ENCODE measurements around the gene ARHGEF37. TPM values are rescaled to one million over a fixed set of nuclear protein-coding genes. Genes with fewer than 3 reads are reported as not detected.
"Not testable (repeated sequence)": the region's sequence is repeated elsewhere in the genome, so short reads cannot be mapped to it uniquely, and the experiment has no call there.

ARHGEF37 gene
- total RNA-seq, 2 experiments from 2014 or later: 0.15 to 0.23 TPM

DNA sequence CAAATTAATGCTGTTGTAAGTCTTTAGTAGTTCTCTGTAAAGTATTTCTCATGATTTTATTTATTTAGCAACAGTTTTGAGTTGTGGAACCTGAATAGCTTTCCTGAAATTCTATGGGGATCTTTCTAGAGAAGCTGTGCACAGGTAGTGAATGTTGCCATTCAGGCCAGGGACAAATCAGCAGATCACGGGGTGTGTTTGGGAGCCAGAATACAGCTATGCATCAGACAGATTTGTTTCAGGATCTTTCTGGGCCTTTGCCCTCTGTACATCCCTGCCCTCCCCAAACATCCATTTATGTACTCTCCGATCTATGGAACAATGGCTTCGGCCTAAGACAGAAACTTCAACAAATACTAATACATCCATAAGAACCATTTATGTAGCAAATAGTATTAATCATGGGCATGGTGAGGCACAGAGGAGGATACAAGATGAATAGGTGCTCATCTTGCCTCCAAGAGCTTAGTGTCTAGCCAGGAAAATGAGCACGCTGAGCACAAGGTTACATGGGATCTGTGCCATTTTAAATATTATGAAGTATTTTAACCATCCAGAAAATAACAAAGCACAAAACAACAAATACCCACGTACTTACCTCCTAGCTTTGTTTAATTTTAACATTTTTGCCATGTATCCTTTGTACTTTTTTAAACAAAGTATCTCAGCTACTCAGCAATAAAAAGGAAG is 13.1 kb downstream of the ARHGEF37 start:
- POLR2A ChIA-PET: no interaction called here
- CTCF ChIA-PET: no interaction called here

GRCh38 chr5:149595105-149595504 is 13.8 kb downstream of the ARHGEF37 start:
- POLR2A ChIA-PET: interaction anchor here (0.6 kb wide), 1 partner anchor 569 kb away, joined by 3 read pairs; no protein-coding TSS in a partner anchor

GRCh38 chr5:149596712-149597111 is 15.4 kb downstream of the ARHGEF37 start:
- CTCF ChIA-PET: no interaction called here
- POLR2A ChIA-PET: no interaction called here

More at GRCh38 chr5:149595105-149595504, 13.8 kb downstream of the ARHGEF37 start:
- CTCF ChIA-PET: not testable (repeated sequence)

GRCh38 chr5:149597618-149598017 is 16.3 kb downstream of the ARHGEF37 start:
- CTCF ChIA-PET: no interaction called here
- POLR2A ChIA-PET: no interaction called here

GRCh38 chr5:149598234-149598633 is 16.9 kb downstream of the ARHGEF37 start:
- POLR2A ChIA-PET, CTCF ChIA-PET: not testable (repeated sequence)

GRCh38 chr5:149598966-149599365 is 17.7 kb downstream of the ARHGEF37 start:
- ChIA-PET POLR2A (no interaction called here), CTCF (no interaction called here)

- CTCF ChIA-PET: no interaction called here
- POLR2A ChIA-PET: no interaction called here
These were observed 18.1 kb downstream of the ARHGEF37 start for GRCh38 chr5:149599375-149599774.

DNA sequence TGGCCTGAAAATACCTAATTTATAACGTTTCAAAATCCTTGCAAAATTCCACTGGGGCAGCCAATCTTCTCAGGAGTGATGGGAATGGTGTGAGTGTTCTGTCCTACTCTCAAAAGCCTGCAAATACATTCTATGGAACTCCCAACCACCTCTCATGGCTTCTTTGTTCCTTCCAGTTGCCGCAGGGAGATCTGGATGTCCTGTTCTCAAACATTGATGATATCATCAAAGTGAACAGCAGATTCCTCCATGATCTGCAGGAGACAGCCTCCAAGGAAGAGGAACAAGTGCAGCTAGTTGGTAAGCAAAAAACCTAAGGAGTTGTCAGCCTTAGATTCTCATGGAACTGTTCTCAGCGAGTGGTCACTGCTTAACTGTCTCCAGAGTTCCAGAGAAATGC is 19.6 kb downstream of the ARHGEF37 start:
- CTCF ChIA-PET: no interaction called here
- POLR2A ChIA-PET: no interaction called here

- CTCF ChIA-PET: no interaction called here
- POLR2A ChIA-PET: no interaction called here
These were observed 21.9 kb downstream of the ARHGEF37 start for GRCh38 chr5:149603210-149603609.

GRCh38 chr5:149603920-149604319 is 22.6 kb downstream of the ARHGEF37 start:
- CTCF ChIA-PET: no interaction called here
- POLR2A ChIA-PET: no interaction called here

- ChIA-PET CTCF (no interaction called here), POLR2A (no interaction called here)
These were observed 23.0 kb downstream of the ARHGEF37 start for GRCh38 chr5:149604321-149604720.

GRCh38 chr5:149605354-149605997 is 24.2 kb downstream of the ARHGEF37 start:
- POLR2A ChIA-PET: no interaction called here
- CTCF ChIA-PET: interaction anchor here (0.9 kb wide), 1 partner anchor 357 kb away, joined by 3 read pairs; no protein-coding TSS in a partner anchor

GRCh38 chr5:149605998-149606724 is 24.9 kb downstream of the ARHGEF37 start:
- CTCF ChIA-PET: interaction anchor here (0.9 kb wide), 1 partner anchor 356 kb away, joined by 3 read pairs; no protein-coding TSS in a partner anchor
- POLR2A ChIA-PET: no interaction called here

DNA sequence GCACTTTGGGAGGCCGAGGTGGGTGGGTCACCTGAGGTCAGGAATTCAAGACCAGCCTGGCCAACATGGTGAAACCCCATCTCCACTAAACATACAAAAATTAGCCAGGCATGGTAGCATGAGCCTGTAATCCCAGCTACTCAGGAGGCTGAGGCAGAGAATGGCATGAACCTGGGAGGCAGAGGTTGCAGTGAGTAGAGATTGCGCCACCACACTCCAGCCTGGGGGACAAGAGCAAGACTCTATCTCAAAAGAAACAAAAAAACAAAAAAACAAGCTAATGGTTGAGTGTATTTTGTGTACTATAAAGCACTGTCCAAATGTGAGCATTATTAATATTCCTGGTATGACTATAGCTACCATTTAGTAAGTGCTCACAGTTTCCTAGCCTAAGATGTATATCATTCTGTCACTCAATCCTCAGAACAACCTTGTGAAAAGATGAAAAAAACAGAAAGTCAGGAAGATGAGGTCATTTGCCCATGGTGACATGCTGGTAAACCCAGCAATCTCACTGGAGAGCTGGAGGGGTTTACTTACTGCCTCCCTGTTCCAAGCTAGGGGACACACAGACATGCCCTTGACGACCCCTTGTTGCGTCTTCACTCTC is 27.7 kb downstream of the ARHGEF37 start:
- ChIA-PET POLR2A (no interaction called here), CTCF (interaction anchor here (0.9 to 1.2 kb wide), 4 partner anchors 10 to 244 kb away, joined by 3 to 5 read pairs (median 4); no protein-coding TSS in a partner anchor)

- CTCF ChIA-PET: interaction anchor here (1.0 to 1.2 kb wide), 3 partner anchors 9 to 168 kb away, joined by 3 to 4 read pairs (median 3); no protein-coding TSS in a partner anchor
- POLR2A ChIA-PET: no interaction called here
These were observed 28.4 kb downstream of the ARHGEF37 start for GRCh38 chr5:149609640-149610219.

DNA sequence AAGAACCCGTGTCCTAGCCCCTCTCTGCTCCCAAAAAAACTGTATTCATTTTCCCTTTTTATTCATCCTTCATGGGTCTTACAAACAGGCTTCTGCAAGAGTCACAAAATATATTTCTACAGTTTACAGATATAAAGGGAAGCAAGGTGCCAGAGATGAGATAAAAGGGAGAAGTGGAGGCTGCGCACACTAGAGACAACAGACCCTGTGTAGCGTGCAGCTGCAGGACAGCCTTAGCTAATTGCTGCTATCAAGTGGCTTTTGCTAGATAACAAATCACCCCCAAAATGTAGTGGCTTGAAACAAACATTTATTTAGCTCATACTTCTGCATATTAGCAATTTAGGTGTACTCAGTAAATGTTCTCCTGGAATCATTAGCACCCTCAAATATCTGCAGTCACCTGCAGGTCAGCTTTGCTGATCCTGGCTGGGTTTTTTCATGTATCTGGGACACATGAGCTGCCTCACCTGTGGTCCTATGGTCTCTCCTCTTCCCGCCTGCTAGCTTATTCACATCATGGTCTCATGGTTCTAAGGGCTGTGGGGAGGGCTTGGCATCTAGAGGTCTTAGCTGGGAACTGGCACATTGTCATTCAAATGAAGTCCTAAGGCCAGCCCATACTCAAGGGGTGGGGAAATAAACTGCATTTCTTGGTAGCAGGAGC is 29.4 kb downstream of the ARHGEF37 start:
- POLR2A ChIA-PET: no interaction called here
- CTCF ChIA-PET: no interaction called here

- CTCF ChIA-PET: no interaction called here
These were observed 30.0 kb downstream of the ARHGEF37 start for GRCh38 chr5:149611326-149611725.

GRCh38 chr5:149614034-149614907 is 33.0 kb downstream of the ARHGEF37 start:
- POLR2A ChIA-PET: no interaction called here
- CTCF ChIA-PET: no interaction called here

More at GRCh38 chr5:149611326-149611725, 30.0 kb downstream of the ARHGEF37 start:
- POLR2A ChIA-PET: no interaction called here

DNA sequence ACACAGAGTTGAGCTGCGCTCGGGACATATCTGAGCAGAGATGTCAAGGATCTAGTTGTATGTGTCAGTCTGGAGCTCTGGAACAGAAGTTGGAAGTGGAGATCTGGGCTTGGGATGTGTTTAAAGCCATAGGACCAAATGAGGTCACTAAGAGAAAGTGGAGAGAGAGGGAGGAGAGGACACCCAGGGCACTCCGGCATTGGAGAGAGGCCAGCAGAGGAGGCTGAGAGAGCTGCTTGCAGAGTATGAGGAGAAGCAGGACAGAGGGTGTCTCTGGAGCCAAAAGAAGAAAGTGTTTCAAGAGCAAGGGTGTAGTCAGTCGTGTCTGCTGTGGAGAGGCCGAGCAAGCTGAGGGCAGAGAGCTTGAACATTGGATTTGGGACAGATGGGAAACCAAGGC is 34.7 kb downstream of the ARHGEF37 start:
- POLR2A ChIA-PET: no interaction called here
- CTCF ChIA-PET: no interaction called here
